ENCODE measurements around the gene GNG7. TPM values are rescaled to one million over a fixed set of nuclear protein-coding genes. Genes with fewer than 3 reads are reported as not detected.
"Not testable (repeated sequence)": the region's sequence is repeated elsewhere in the genome, so short reads cannot be mapped to it uniquely, and the experiment has no call there.

The GNG7 gene
- total RNA-seq, 2 experiments from 2014 or later = not detected

DNA sequence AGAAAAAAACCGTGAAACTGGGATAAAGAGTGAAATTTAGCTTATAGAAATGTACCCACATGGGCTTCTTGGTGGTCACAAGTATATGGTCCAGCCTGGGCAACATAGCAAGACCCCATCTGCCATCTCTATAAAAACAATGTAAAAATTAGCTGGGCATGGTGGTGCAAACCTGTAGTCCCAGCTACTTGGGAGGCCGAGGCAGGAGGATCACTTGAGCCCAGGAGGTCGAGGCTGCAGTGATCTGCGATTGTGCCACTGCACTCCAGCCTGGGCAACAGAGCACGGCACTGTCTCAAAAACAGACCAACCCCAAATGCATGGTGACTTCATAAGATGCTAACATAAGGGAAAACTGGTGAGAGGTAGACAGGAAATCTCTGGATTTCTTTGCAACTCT, 54.4 kb downstream of the GNG7 start:
- ATAC-seq (no peak), DNase-seq (no peak)
- no peaks in the 10 kb centered on the region for H3K4me1 Mint-ChIP-seq
- CTCF ChIA-PET = interaction anchor here (0.6 to 4.0 kb wide), 58 partner anchors 8 to 574 kb away, joined by 3 to 88 read pairs (median 4); partner anchors contain the start of genes SGTA, SLC39A3, THOP1 and ZNF555
- no peaks in the 10 kb centered on the region for H3K9me3 Mint-ChIP-seq (ENCODE audit: low read depth)
- no peaks in the 10 kb centered on the region for H3K36me3 Mint-ChIP-seq
- no peak overlapping the region for H3K27ac Mint-ChIP-seq
- H3K27me3 Mint-ChIP-seq = no peaks in the 10 kb centered on the region
- no peak overlapping the region for H3K4me3 Mint-ChIP-seq

DNA sequence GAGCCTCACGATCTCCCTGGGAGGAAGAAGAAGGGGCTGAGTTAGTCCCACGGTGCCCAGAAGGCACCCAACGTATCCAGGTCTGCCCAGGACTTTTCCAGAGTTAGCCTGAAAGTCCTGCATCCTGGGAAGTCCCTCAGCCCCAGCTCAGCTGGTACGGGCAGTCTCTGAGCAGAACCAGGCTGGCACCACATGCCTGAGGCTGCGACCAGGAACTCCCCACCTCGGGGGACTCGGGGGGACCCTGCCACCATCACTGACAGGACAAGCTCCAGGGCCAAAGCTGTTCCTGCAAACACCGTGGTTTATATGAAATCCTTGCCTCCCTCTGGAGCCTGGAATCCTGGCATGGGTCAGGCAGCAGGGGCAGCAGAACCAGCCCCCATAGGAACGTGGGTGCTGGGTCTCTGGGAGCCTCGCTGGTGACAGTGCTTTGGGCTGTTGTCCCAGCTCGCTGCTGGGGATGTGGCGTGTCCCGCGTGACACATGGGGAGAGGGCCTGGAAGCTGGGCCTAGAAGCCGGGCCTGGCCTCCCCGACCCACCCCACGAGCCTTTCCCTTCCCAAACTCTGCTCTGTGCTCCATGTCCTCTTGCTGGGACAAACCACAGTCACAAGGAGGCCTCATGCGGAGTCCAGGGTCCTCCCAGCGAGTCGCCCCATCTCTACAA, 55.5 kb downstream of the GNG7 start:
- no peaks in the 10 kb centered on the region for H3K27me3 Mint-ChIP-seq
- H3K9me3 Mint-ChIP-seq (ENCODE audit: low read depth) = no peaks in the 10 kb centered on the region
- no peak overlapping the region for H3K27ac Mint-ChIP-seq
- H3K4me3 Mint-ChIP-seq = no peak overlapping the region
- DNase-seq = no peak
- no peaks in the 10 kb centered on the region for H3K4me1 Mint-ChIP-seq
- ATAC-seq = no peak
- CTCF ChIA-PET = interaction anchor here (0.9 to 4.0 kb wide), 10 partner anchors 11 to 371 kb away, joined by 3 to 88 read pairs (median 4); partner anchors contain the start of gene ZNF57
- H3K36me3 Mint-ChIP-seq = no peaks in the 10 kb centered on the region

DNA sequence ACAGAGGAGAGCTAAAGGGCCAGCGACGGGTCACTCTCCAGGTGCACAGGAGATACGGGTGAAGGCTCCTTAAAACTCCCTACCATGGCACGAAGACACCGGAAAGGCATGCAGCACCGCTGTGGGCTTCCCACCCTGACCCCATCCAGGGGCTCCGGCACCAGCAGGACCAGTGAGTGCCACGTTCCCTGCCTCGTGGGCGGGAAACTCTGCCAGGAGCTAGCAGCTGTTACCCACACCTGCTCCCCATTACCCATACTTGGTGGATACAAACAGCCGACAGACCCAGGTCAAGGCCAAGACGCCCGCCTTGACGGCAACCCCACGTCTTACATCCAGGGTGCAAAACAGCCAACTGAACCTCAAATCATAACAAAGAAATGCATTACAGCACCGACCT, 56.7 kb downstream of the GNG7 start:
- no peaks in the 10 kb centered on the region for H3K36me3 Mint-ChIP-seq
- ATAC-seq (no peak), DNase-seq (no peak)
- H3K27me3 Mint-ChIP-seq = no peaks in the 10 kb centered on the region
- no peak overlapping the region for H3K4me3 Mint-ChIP-seq
- no peak overlapping the region for H3K27ac Mint-ChIP-seq
- CTCF ChIA-PET = interaction anchor here (0.9 to 4.0 kb wide), 2 partner anchors 12 to 104 kb away, joined by 3 to 88 read pairs; no protein-coding TSS in a partner anchor
- H3K4me1 Mint-ChIP-seq = no peaks in the 10 kb centered on the region
- H3K9me3 Mint-ChIP-seq (ENCODE audit: low read depth) = no peaks in the 10 kb centered on the region

- DNase-seq; H3K27ac Mint-ChIP-seq; ATAC-seq; H3K27me3 Mint-ChIP-seq; CTCF ChIA-PET; H3K4me3 Mint-ChIP-seq; H3K4me1 Mint-ChIP-seq; H3K36me3 Mint-ChIP-seq; H3K9me3 Mint-ChIP-seq (ENCODE audit: low read depth): not testable (repeated sequence)
These were observed 59.3 kb downstream of the GNG7 start for GRCh38 chr19:2643123-2643737.

- ATAC-seq = no peak
- Mint-ChIP-seq H3K36me3 (no peaks in the 10 kb centered on the region), H3K4me3 (no peak overlapping the region), H3K4me1 (no peaks in the 10 kb centered on the region), H3K27me3 (peaks cover 8% of the 10 kb centered on the region), H3K27ac (no peak overlapping the region), H3K9me3 (ENCODE audit: low read depth) (no peaks in the 10 kb centered on the region)
- CTCF ChIA-PET = no interaction called here
- DNase-seq = no peak
These were observed 61.2 kb downstream of the GNG7 start for GRCh38 chr19:2641332-2641698.

- peaks cover 8% of the 10 kb centered on the region for H3K27me3 Mint-ChIP-seq
- H3K9me3 Mint-ChIP-seq (ENCODE audit: low read depth) = no peaks in the 10 kb centered on the region
- H3K27ac Mint-ChIP-seq = no peak overlapping the region
- ATAC-seq = no peak
- DNase-seq = no peak
- H3K4me1 Mint-ChIP-seq = no peaks in the 10 kb centered on the region
- CTCF ChIA-PET = interaction anchor here (0.7 to 2.5 kb wide), 2 partner anchors 8 to 162 kb away, joined by 3 to 8 read pairs; no protein-coding TSS in a partner anchor
- H3K36me3 Mint-ChIP-seq = no peaks in the 10 kb centered on the region
- H3K4me3 Mint-ChIP-seq = no peak overlapping the region
These were observed 61.7 kb downstream of the GNG7 start for GRCh38 chr19:2640563-2641331.

GRCh38 chr19:2639999-2640398, 62.5 kb downstream of the GNG7 start:
- H3K4me1 Mint-ChIP-seq = no peaks in the 10 kb centered on the region
- H3K27me3 Mint-ChIP-seq = peaks cover 8% of the 10 kb centered on the region
- H3K27ac Mint-ChIP-seq = no peak overlapping the region
- no peak overlapping the region for H3K4me3 Mint-ChIP-seq
- DNase-seq (no peak), ATAC-seq (no peak)
- no peaks in the 10 kb centered on the region for H3K36me3 Mint-ChIP-seq
- H3K9me3 Mint-ChIP-seq (ENCODE audit: low read depth) = no peaks in the 10 kb centered on the region
- CTCF ChIA-PET = interaction anchor here (0.7 to 2.5 kb wide), 4 partner anchors 9 to 162 kb away, joined by 3 to 8 read pairs (median 5); no protein-coding TSS in a partner anchor

DNA sequence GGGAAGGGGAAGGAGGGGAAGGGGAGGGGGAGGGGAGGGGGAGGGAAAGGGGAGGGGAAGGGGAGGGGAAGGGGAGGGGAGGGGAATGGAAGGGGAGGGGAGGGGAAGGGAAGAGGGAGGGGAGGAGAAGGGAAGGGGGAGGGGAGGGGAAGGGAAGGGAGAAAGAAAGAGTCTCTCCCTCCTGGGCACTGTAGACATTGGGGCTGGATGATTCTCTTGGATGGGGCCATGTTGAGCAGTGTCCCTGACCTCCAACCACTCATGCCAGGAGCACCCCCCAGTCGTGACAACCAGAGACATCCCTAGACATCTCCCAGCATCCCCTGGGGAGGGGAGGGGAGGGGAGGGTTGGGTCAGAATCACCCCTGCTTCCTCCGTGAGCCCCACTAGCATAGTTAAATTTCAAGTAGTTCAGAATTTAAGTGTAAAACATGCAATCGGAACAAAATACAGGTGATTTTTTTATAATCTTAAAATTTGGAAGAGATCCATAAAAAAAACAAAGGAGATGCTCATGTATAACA, 64.0 kb downstream of the GNG7 start:
- H3K4me3 Mint-ChIP-seq = no peak overlapping the region
- CTCF ChIA-PET = interaction anchor here (0.6 to 20.7 kb wide), 5 partner anchors 10 to 33 kb away, joined by 3 to 434 read pairs (median 7); no protein-coding TSS in a partner anchor
- H3K27me3 Mint-ChIP-seq = peaks cover 8% of the 10 kb centered on the region
- ATAC-seq (no peak), DNase-seq (no peak)
- H3K36me3 Mint-ChIP-seq = no peaks in the 10 kb centered on the region
- no peaks in the 10 kb centered on the region for H3K4me1 Mint-ChIP-seq
- no peaks in the 10 kb centered on the region for H3K9me3 Mint-ChIP-seq (ENCODE audit: low read depth)
- no peak overlapping the region for H3K27ac Mint-ChIP-seq

DNA sequence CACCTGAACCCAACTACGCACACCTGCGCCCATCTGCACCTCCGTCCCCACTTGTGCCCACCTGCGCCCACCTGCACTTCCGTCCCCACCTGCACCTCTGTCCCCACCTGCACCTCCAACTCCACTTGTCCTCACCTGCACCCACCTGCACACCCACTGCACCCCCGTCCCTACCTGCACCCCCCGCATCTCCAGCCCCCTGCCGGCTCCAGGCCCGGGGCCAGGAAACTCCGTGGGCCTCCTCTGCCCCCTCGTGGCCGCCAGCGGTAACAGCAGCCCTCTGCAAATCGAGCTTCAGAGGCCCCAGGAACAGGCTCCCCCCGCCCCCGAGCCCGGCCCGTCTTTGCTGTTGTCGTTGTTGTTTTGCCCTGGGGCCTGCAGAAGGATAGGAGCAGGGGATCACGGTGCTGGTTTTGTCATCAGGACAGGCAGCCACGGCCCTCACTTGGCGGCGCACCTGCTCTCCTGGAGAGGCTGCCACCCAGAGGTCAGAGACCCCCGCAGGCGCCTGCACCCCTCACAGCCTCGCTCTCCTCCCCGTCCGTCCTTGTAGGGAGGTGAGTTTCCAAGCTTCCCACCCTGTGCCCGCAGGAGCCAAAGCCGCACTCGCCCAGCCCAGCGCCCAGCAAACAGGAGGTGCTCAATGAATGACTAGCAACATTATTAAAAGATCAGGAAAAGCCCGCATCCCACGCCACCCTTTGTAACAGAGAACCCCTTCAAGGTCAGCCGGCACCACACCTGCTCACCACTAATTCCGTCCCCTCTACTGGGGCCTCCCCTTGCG, 65.4 kb downstream of the GNG7 start:
- H3K4me3 Mint-ChIP-seq = no peak overlapping the region

GRCh38 chr19:2636141-2636896, 66.2 kb downstream of the GNG7 start:
- DNase-seq = no peak
- peaks cover 1% of the 10 kb centered on the region for H3K9me3 Mint-ChIP-seq (ENCODE audit: low read depth)
- H3K4me1 Mint-ChIP-seq = no peaks in the 10 kb centered on the region
- H3K36me3 Mint-ChIP-seq = no peaks in the 10 kb centered on the region
- no peak overlapping the region for H3K27ac Mint-ChIP-seq
- CTCF ChIA-PET = interaction anchor here (0.6 to 20.7 kb wide), 21 partner anchors 8 to 209 kb away, joined by 3 to 434 read pairs (median 6); partner anchors contain the start of genes GADD45B and TIMM13
- ATAC-seq = no peak
- peaks cover 8% of the 10 kb centered on the region for H3K27me3 Mint-ChIP-seq
- no peak overlapping the region for H3K4me3 Mint-ChIP-seq

More for the DNA sequence above, 65.4 kb downstream of the GNG7 start:
- H3K27me3 Mint-ChIP-seq = peaks cover 8% of the 10 kb centered on the region
- CTCF ChIA-PET = interaction anchor here (0.6 to 20.7 kb wide), 31 partner anchors 8 to 482 kb away, joined by 3 to 434 read pairs (median 5); partner anchors contain the start of genes GADD45B, SGTA and TIMM13
- DNase-seq (peak; percentile 80), ATAC-seq (peak; percentile 84)
- H3K9me3 Mint-ChIP-seq (ENCODE audit: low read depth) = no peaks in the 10 kb centered on the region
- H3K4me1 Mint-ChIP-seq = no peaks in the 10 kb centered on the region
- H3K36me3 Mint-ChIP-seq = no peaks in the 10 kb centered on the region
- H3K27ac Mint-ChIP-seq = no peak overlapping the region

- no peak for DNase-seq
- Mint-ChIP-seq H3K9me3 (ENCODE audit: low read depth) (peaks cover 6% of the 10 kb centered on the region), H3K36me3 (peaks cover 2% of the 10 kb centered on the region), H3K27me3 (peaks cover 8% of the 10 kb centered on the region), H3K4me1 (peaks cover 3% of the 10 kb centered on the region), H3K27ac (no peak overlapping the region), H3K4me3 (no peak overlapping the region)
- CTCF ChIA-PET = interaction anchor here (1.1 to 20.7 kb wide), 6 partner anchors 13 to 1402 kb away, joined by 3 to 434 read pairs (median 4); no protein-coding TSS in a partner anchor
- ATAC-seq = no peak
These were observed 67.5 kb downstream of the GNG7 start for GRCh38 chr19:2634960-2635359.
